Neural progenitor cell (in vitro differentiated cells): Measurements from ENCODE around the gene P2RX6. TPM values are rescaled to one million over a fixed set of nuclear protein-coding genes. Genes with fewer than 3 reads are reported as not detected.
A peak's percentile ranks its signal among the peaks of the same experiment; 100 is the strongest.
"Not testable (repeated sequence)": the region's sequence is repeated elsewhere in the genome, so short reads cannot be mapped to it uniquely, and the experiment has no call there.

ENCODE experiments used
- DNase-seq: peaks from one replicate; pipeline ENCODE4 v3.0.0-alpha.2; 2016; ENCODE audit warnings: low spot score
- H2AFZ ChIP-seq: fragments of 200-600 bp; sonication (generic); replicated peaks from 2 replicates; pipeline ENCODE4 v1.6.1; 2016; ENCODE audit warnings: antibody characterized with exemption
- H3F3A ChIP-seq: fragments of 200-600 bp; sonication (generic); 2 replicates; pipeline ENCODE4 v1.6.1; 2016; ENCODE audit warnings: antibody characterized with exemption, low read depth
- H3K27ac ChIP-seq: fragments of 200-600 bp; sonication (generic); 2 replicates; pipeline ENCODE4 v1.5.1; 2016; ENCODE audit warnings: mild to moderate bottlenecking
- H3K27me3 ChIP-seq: fragments of 200-600 bp; sonication (generic); 2 replicates; pipeline ENCODE4 v1.6.1; 2016; ENCODE audit warnings: mild to moderate bottlenecking, moderate library complexity
- H3K36me3 ChIP-seq: fragments of 200-600 bp; sonication (generic); 2 replicates; pipeline ENCODE4 v1.5.1; 2016
- H3K4me1 ChIP-seq: fragments of 200-600 bp; sonication (generic); 2 replicates; pipeline ENCODE4 v1.6.1; 2016; ENCODE audit warnings: mixed run types
- H3K4me2 ChIP-seq: fragments of 200-600 bp; sonication (generic); 2 replicates; pipeline ENCODE4 v1.6.1; 2016
- H3K4me3 ChIP-seq: fragments of 200-600 bp; sonication (generic); 2 replicates; pipeline ENCODE4 v1.5.1; 2016
- H3K79me2 ChIP-seq: fragments of 200-600 bp; sonication (generic); 2 replicates; pipeline ENCODE4 v1.6.1; 2016; ENCODE audit warnings: low read depth
- H3K9ac ChIP-seq: fragments of 200-600 bp; sonication (generic); 2 replicates; pipeline ENCODE4 v1.6.1; 2016
- H3K9me3 ChIP-seq: fragments of 200-600 bp; sonication (generic); 2 replicates; pipeline ENCODE4 v1.5.1; 2016; ENCODE audit warnings: low read depth
- H4K20me1 ChIP-seq: fragments of 200-600 bp; sonication (generic); 2 replicates; pipeline ENCODE4 v1.6.1; 2016; ENCODE audit warnings: low read depth
- H3K27ac Mint-ChIP-seq: 3 replicates; pipeline ENCODE4 v1.8.0; 2021; ENCODE audit warnings: mixed read lengths
- H3K27me3 Mint-ChIP-seq: 2 replicates; pipeline ENCODE4 v1.8.0; 2022; ENCODE audit warnings: low read depth, mild to moderate bottlenecking, inconsistent platforms, moderate library complexity, mixed read lengths; ENCODE audit not compliant: insufficient read depth
- H3K36me3 Mint-ChIP-seq: 3 replicates; pipeline ENCODE4 v1.8.0; 2021; ENCODE audit warnings: mixed read lengths
- H3K4me1 Mint-ChIP-seq: 3 replicates; pipeline ENCODE4 v1.8.0; 2021; ENCODE audit warnings: mixed read lengths
- H3K4me3 Mint-ChIP-seq: 3 replicates; pipeline ENCODE4 v1.8.0; 2021; ENCODE audit warnings: mild to moderate bottlenecking, moderate library complexity, mixed read lengths
- H3K9me3 Mint-ChIP-seq: 3 replicates; pipeline ENCODE4 v1.8.0; 2020; ENCODE audit warnings: mixed read lengths
- CTCF ChIP-seq: fragments of 200-600 bp; sonication (generic); IDR thresholded peaks from 2 replicates; pipeline ENCODE4 v1.5.1; 2017; ENCODE audit warnings: antibody characterized with exemption, mild to moderate bottlenecking
- EZH2 ChIP-seq: fragments of 200-600 bp; sonication (generic); IDR thresholded peaks from 2 replicates; pipeline ENCODE4 v1.6.1; 2017; ENCODE audit warnings: antibody characterized with exemption, mild to moderate bottlenecking, moderate library complexity
- EZH2phosphoT487 ChIP-seq: fragments of 200-600 bp; sonication (generic); IDR thresholded peaks from 2 replicates; pipeline ENCODE4 v1.6.1; 2017; ENCODE audit warnings: antibody characterized with exemption
- total RNA-seq: library from RNA; depleted of rRNA; stranded (reverse); fragments of >200 nt; gene quantifications from 2 replicates; pipeline ENCODE4 v1.2.3, GENCODE V29; 2015; ENCODE audit warnings: low replicate concordance

The P2RX6 gene
- total RNA-seq, 1 donor from 2014 or later: 0.36 TPM

GRCh38 chr22:21003782-21004181, 11.2 kb upstream of the P2RX6 start:
- no peak overlapping the region for H3K9ac ChIP-seq
- H3K4me1 Mint-ChIP-seq: peaks cover 30% of the 10 kb centered on the region

GRCh38 chr22:21009208-21009607, 5.8 kb upstream of the P2RX6 start:
- not testable (repeated sequence) for H3K9me3 Mint-ChIP-seq, H3K27me3 Mint-ChIP-seq

More at GRCh38 chr22:21003782-21004181, 11.2 kb upstream of the P2RX6 start:
- no peak for TF ChIP-seq EZH2phosphoT487
- no peak for TF ChIP-seq EZH2
- Histone ChIP-seq H3K79me2 (peaks cover 24% of the 10 kb centered on the region), H3K27me3 (no peaks in the 10 kb centered on the region), H3K4me3 (no peak overlapping the region), H4K20me1 (peaks cover 7% of the 10 kb centered on the region), H3K4me2 (peak overlapping the region; percentile 88), H3K27ac (no peak overlapping the region), H3K9me3 (no peaks in the 10 kb centered on the region), H3K36me3 (no peaks in the 10 kb centered on the region), H3K4me1 (peaks cover 9% of the 10 kb centered on the region), H2AFZ (no peak overlapping the region), H3F3A (peaks cover 33% of the 10 kb centered on the region)
- no peaks in the 10 kb centered on the region for H3K9me3 Mint-ChIP-seq
- H3K27ac Mint-ChIP-seq: no peak overlapping the region
- DNase-seq: no peak
- peaks cover 11% of the 10 kb centered on the region for H3K27me3 Mint-ChIP-seq
- H3K4me3 Mint-ChIP-seq: peak overlapping the region; percentile 96
- peaks cover 17% of the 10 kb centered on the region for H3K36me3 Mint-ChIP-seq

GRCh38 chr22:21009638-21010425, 5.1 kb upstream of the P2RX6 start:
- Histone ChIP-seq H3F3A (peaks cover 21% of the 10 kb centered on the region), H3K9ac (no peak overlapping the region), H4K20me1 (peaks cover 23% of the 10 kb centered on the region), H3K9me3 (no peaks in the 10 kb centered on the region), H3K36me3 (no peaks in the 10 kb centered on the region), H3K79me2 (no peaks in the 10 kb centered on the region), H2AFZ (no peak overlapping the region), H3K27me3 (no peaks in the 10 kb centered on the region), H3K4me1 (peaks cover 11% of the 10 kb centered on the region), H3K27ac (no peak overlapping the region), H3K4me2 (no peak overlapping the region), H3K4me3 (no peak overlapping the region)
- no peak overlapping the region for H3K27ac Mint-ChIP-seq
- no peak overlapping the region for H3K4me3 Mint-ChIP-seq
- TF ChIP-seq EZH2 (no peak), CTCF (no peak)
- H3K9me3 Mint-ChIP-seq: no peaks in the 10 kb centered on the region
- H3K36me3 Mint-ChIP-seq: peaks cover 26% of the 10 kb centered on the region
- H3K27me3 Mint-ChIP-seq: peaks cover 7% of the 10 kb centered on the region
- peaks cover 39% of the 10 kb centered on the region for H3K4me1 Mint-ChIP-seq
- peak; percentile 88 for DNase-seq

More at GRCh38 chr22:21009208-21009607, 5.8 kb upstream of the P2RX6 start:
- not testable (repeated sequence) for H3K9ac ChIP-seq, H3K4me2 ChIP-seq, H3K27ac Mint-ChIP-seq, H3K27me3 ChIP-seq, DNase-seq, H3K79me2 ChIP-seq, H3K27ac ChIP-seq, H3K9me3 ChIP-seq, H3K4me1 ChIP-seq, H3K36me3 ChIP-seq, H2AFZ ChIP-seq, H3K4me3 Mint-ChIP-seq, H3K4me3 ChIP-seq
- peaks cover 33% of the 10 kb centered on the region for H3K4me1 Mint-ChIP-seq
- peaks cover 27% of the 10 kb centered on the region for H3K36me3 Mint-ChIP-seq
- peaks cover 23% of the 10 kb centered on the region for H4K20me1 ChIP-seq
- peaks cover 16% of the 10 kb centered on the region for H3F3A ChIP-seq

- Mint-ChIP-seq H3K27me3 (peaks cover 7% of the 10 kb centered on the region), H3K4me1 (peaks cover 47% of the 10 kb centered on the region), H3K27ac (no peak overlapping the region), H3K4me3 (no peak overlapping the region), H3K36me3 (peaks cover 26% of the 10 kb centered on the region), H3K9me3 (no peaks in the 10 kb centered on the region)
- Histone ChIP-seq H3K4me2 (no peak overlapping the region), H3K79me2 (no peaks in the 10 kb centered on the region), H3K9ac (no peak overlapping the region), H3K9me3 (no peaks in the 10 kb centered on the region), H3K4me3 (no peak overlapping the region), H3K36me3 (no peaks in the 10 kb centered on the region), H4K20me1 (peaks cover 23% of the 10 kb centered on the region), H3K27me3 (no peaks in the 10 kb centered on the region), H3K27ac (no peak overlapping the region), H3F3A (peaks cover 28% of the 10 kb centered on the region), H2AFZ (no peak overlapping the region), H3K4me1 (peaks cover 18% of the 10 kb centered on the region)
- TF ChIP-seq EZH2phosphoT487 (no peak), EZH2 (no peak), CTCF (no peak)
- no peak for DNase-seq
Measured at GRCh38 chr22:21010426-21011113, 4.4 kb upstream of the P2RX6 start.
